HepG2 (cell line): ENCODE results near the gene ARFIP1. TPM values are rescaled to one million over a fixed set of nuclear protein-coding genes. Genes with fewer than 3 reads are reported as not detected.

Experiments
- ARID2 ChIP-seq: sonication (generic); formaldehyde crosslinking; IDR thresholded peaks from 2 replicates; pipeline ENCODE4 v1.8.1; 2022; ENCODE audit warnings: mild to moderate bottlenecking, missing genetic modification reagents, borderline replicate concordance
- ARNT ChIP-seq: fragments of 450-650 bp; IDR thresholded peaks from 2 replicates; pipeline ENCODE4 v1.6.1; 2017
- ATF2 ChIP-seq: sonication (generic); formaldehyde crosslinking; IDR thresholded peaks from 2 replicates; pipeline ENCODE4 v1.4.0; 2020; ENCODE audit warnings: missing genetic modification reagents
- HDAC1 ChIP-seq: sonication (generic); formaldehyde crosslinking; IDR thresholded peaks from 2 replicates; pipeline ENCODE4 v1.5.1; 2020; ENCODE audit warnings: mild to moderate bottlenecking, missing genetic modification reagents
- HNRNPK ChIP-seq: fragments of 200-400 bp; formaldehyde crosslinking; IDR thresholded peaks from 2 replicates; pipeline ENCODE4 v1.6.1; 2018; ENCODE audit warnings: low read length, low read depth, moderate library complexity, mild to moderate bottlenecking; ENCODE audit not compliant: poor library complexity, severe bottlenecking
- HNRNPLL ChIP-seq: fragments of 200-400 bp; formaldehyde crosslinking; IDR thresholded peaks from 2 replicates; pipeline ENCODE4 v1.6.1; 2017; ENCODE audit warnings: mild to moderate bottlenecking, low read depth, low read length; ENCODE audit not compliant: poor library complexity, severe bottlenecking
- MTA1 ChIP-seq: sonication (generic); formaldehyde crosslinking; IDR thresholded peaks from 2 replicates; pipeline ENCODE4 v1.4.0; 2020; ENCODE audit warnings: missing genetic modification reagents, mild to moderate bottlenecking, borderline replicate concordance
- SAP130 ChIP-seq: IDR thresholded peaks from 2 replicates; pipeline ENCODE4 v1.6.1; 2016; ENCODE audit warnings: low read depth
- SMAD9 ChIP-seq: sonication (generic); formaldehyde crosslinking; IDR thresholded peaks from 2 replicates; pipeline ENCODE4 v1.5.1; 2020; ENCODE audit warnings: mild to moderate bottlenecking, missing genetic modification reagents
- TP53 ChIP-seq: sonication (generic); formaldehyde crosslinking; conservative IDR thresholded peaks from 2 replicates; pipeline ENCODE4 v1.4.0; 2020; ENCODE audit warnings: missing genetic modification reagents
- ZBTB3 ChIP-seq: sonication (generic); formaldehyde crosslinking; IDR thresholded peaks from 2 replicates; pipeline ENCODE4 v1.4.0; 2020; ENCODE audit warnings: low read depth, mild to moderate bottlenecking, moderate library complexity, missing genetic modification reagents, borderline replicate concordance
- ZFP1 ChIP-seq: IDR thresholded peaks from 2 replicates; pipeline ENCODE4 v1.6.1; 2016
- ZFY ChIP-seq: sonication (generic); formaldehyde crosslinking; IDR thresholded peaks from 2 replicates; pipeline ENCODE4 v1.4.0; 2020; ENCODE audit warnings: missing genetic modification reagents
- ZHX2 ChIP-seq, 2 experiments: sonication (generic) in 1 of 2; formaldehyde crosslinking in 1 of 2; IDR thresholded peaks; 2 replicates each; pipeline versions ENCODE4 v1.6.1 to v1.9.0; 2014 to 2022; ENCODE audit warnings: antibody characterized with exemption in 1 of 2, borderline replicate concordance in 1 of 2, inconsistent platforms in 1 of 2, low read depth in 1 of 2, missing genetic modification reagents in 1 of 2
- ZNF143 ChIP-seq: sonication (generic); formaldehyde crosslinking; IDR thresholded peaks from 2 replicates; pipeline ENCODE4 v1.4.0; 2020; ENCODE audit warnings: missing genetic modification reagents
- ZNF205 ChIP-seq: IDR thresholded peaks from 2 replicates; pipeline ENCODE4 v1.6.1; 2018; ENCODE audit warnings: missing biosample characterization, missing genetic modification reagents
- ZNF343 ChIP-seq: sonication (generic); formaldehyde crosslinking; IDR thresholded peaks from 2 replicates; pipeline ENCODE4 v1.4.0; 2020; ENCODE audit warnings: mild to moderate bottlenecking, missing genetic modification reagents
- ZNF720 ChIP-seq: sonication (generic); formaldehyde crosslinking; IDR thresholded peaks from 2 replicates; pipeline ENCODE4 v1.4.0; 2020; ENCODE audit warnings: missing genetic modification reagents
- ZNF800 ChIP-seq: sonication (generic); formaldehyde crosslinking; IDR thresholded peaks from 2 replicates; pipeline ENCODE4 v1.4.0; 2020; ENCODE audit warnings: missing genetic modification reagents
- ZSCAN20 ChIP-seq: sonication (generic); formaldehyde crosslinking; IDR thresholded peaks from 2 replicates; pipeline ENCODE4 v1.4.0; 2020; ENCODE audit warnings: missing genetic modification reagents, mild to moderate bottlenecking, borderline replicate concordance
- polyA plus RNA-seq, 8 experiments: library from polyadenylated mRNA; depleted of rRNA in 3 of 8; stranded (reverse) in 7 of 8; unstranded in 1 of 8; fragments of >200 nt; fragmentation: Illumina TruSeq in 4 of 8; extraction: Trizol in 4 of 8; gene quantifications; 2 replicates each; pipeline versions ENCODE4 v1.2.1 to v1.2.3, GENCODE V29; 2011 to 2016; ENCODE audit warnings: low read depth in 4 of 8, missing spikeins in 1 of 8, mixed read lengths in 1 of 8; ENCODE audit not compliant: insufficient read depth in 1 of 8
- total RNA-seq, 5 experiments: library from RNA; depleted of rRNA; stranded (reverse); fragments of >200 nt; fragmentation: Illumina TruSeq; extraction: Trizol; gene quantifications; 2 replicates each; pipeline ENCODE4 v1.2.3, GENCODE V29; 2016; ENCODE audit warnings: low read depth in 1 of 5

ARFIP1 gene
- total and polyA plus RNA-seq, 2 of the 13 experiments (the other 11 are each of a cell fraction or from before 2014, with no cell fraction given) = 9.9 to 27.7 TPM

GRCh38 chr4:152936446-152937335, 156.9 kb downstream of the ARFIP1 start (continued):
- TF ChIP-seq ZHX2 (IDR thresholded peaks at IDR 0.05; ENCODE audit: low read depth) (no peak), ZHX2 (CRISPR knock-in tag; IDR thresholded peaks at IDR 0.05; ENCODE audit: borderline replicate concordance) (no peak), ZSCAN20 (no peak), ZNF143 (CRISPR knock-in tag) (no peak), HNRNPK (no peak), ARID2 (CRISPR knock-in tag) (no peak), ATF2 (CRISPR knock-in tag) (no peak), TP53 (CRISPR knock-in tag) (no peak), ZNF343 (CRISPR knock-in tag) (no peak), SMAD9 (CRISPR knock-in tag) (no peak), ZNF205 (CRISPR knock-in tag) (no peak), ARNT (no peak), HDAC1 (CRISPR knock-in tag) (no peak), HNRNPLL (peak; percentile 23), ZFY (CRISPR knock-in tag) (0 out of 2 replicates have a peak, but pooled peaks have one; percentile 9), ZNF800 (CRISPR knock-in tag) (peak; percentile 28; the same call in 1 of the 2 replicates), SAP130 (CRISPR knock-in tag) (no peak), ZNF720 (CRISPR knock-in tag) (no peak), MTA1 (no peak), ZFP1 (no peak), ZBTB3 (CRISPR knock-in tag) (no peak)
